ENCODE measurements around the gene DNAH1.

DNA sequence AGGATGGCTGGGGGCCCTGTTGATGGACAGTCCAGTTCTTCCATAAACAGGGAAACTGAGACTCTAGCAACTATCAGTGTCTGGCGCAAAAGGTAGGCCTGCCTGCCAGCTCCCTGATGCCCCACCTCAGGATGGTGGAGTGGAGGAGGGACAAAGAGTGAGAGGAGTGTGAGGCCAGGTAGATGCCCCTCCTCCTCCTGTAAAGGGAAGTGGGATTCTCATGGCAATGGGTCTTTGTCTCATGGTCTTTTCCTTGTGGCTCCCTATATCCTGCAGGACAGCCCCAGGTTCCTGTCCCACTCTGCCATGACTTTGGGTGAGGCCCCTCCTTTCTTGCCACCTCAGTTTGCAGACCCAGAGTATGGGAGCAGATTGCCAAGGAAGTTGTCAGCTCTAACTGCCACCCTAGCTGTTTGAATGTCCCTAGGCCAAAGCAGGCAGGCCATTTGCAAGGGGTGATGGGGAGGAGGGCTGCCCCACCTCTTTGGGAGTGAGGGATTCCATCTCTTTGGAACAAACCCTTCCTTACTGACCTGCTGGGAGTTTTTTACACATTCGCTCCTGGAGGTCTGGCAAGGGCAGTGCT, 2.8 kb upstream of the DNAH1 start:
- TF ChIP-seq, protein P1, sequence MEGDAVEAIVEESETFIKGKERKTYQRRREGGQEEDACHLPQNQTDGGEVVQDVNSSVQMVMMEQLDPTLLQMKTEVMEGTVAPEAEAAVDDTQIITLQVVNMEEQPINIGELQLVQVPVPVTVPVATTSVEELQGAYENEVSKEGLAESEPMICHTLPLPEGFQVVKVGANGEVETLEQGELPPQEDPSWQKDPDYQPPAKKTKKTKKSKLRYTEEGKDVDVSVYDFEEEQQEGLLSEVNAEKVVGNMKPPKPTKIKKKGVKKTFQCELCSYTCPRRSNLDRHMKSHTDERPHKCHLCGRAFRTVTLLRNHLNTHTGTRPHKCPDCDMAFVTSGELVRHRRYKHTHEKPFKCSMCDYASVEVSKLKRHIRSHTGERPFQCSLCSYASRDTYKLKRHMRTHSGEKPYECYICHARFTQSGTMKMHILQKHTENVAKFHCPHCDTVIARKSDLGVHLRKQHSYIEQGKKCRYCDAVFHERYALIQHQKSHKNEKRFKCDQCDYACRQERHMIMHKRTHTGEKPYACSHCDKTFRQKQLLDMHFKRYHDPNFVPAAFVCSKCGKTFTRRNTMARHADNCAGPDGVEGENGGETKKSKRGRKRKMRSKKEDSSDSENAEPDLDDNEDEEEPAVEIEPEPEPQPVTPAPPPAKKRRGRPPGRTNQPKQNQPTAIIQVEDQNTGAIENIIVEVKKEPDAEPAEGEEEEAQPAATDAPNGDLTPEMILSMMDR (IDR thresholded peaks at IDR 0.05) = no peak
- TF ChIP-seq SIN3A (IDR thresholded peaks at IDR 0.05; ENCODE audit: borderline replicate concordance, insufficient read depth, low read depth, low read length) (no peak), TCF7L2 (IDR thresholded peaks at IDR 0.05; ENCODE audit: low read depth, low read length) (no peak), POLR2AphosphoS5 (IDR thresholded peaks at IDR 0.05; ENCODE audit: low read depth, low read length) (no peak)

All from Panc1 (cell line).